H54 (cell line): ENCODE measurements around the gene PCDHGC3.

ENCODE experiments used
- DNase-seq: peaks from one replicate; pipeline ENCODE4 v3.0.0; 2011; ENCODE audit warnings: low spot score, mixed read lengths; ENCODE audit not compliant: insufficient read length
- FAIRE-seq: peaks from 3 replicates; lab custom pipeline; 2011; peaks lifted over from hg19 to GRCh38; lab: Jason Lieb, UNC
- POLR2A ChIP-seq: IDR thresholded peaks from 2 replicates; pipeline ENCODE4 v1.6.1; 2011; ENCODE audit warnings: low read depth, mild to moderate bottlenecking, low read length

PCDHGC3 gene

DNA sequence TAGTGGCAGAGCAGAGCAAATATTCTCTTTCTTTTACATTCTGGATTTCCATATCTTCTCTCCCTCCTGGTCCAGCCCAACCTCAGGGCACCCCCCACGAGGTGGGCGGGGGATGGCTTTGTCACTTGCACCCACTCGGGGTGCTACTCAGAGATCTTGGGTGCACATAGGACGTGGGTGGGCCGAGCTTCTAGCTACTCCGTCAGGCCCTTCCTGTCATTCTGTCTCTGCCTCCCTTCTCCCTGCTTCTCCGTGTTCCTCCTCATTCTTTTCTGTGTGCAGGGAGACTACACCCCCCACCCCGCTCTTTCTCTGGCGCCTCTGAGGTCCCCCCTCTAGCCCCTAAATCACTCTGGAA, 32.7 kb downstream of the PCDHGC3 start:
- FAIRE-seq, result no peak
- peak; percentile 35 for DNase-seq
- no peak for TF ChIP-seq POLR2A

DNA sequence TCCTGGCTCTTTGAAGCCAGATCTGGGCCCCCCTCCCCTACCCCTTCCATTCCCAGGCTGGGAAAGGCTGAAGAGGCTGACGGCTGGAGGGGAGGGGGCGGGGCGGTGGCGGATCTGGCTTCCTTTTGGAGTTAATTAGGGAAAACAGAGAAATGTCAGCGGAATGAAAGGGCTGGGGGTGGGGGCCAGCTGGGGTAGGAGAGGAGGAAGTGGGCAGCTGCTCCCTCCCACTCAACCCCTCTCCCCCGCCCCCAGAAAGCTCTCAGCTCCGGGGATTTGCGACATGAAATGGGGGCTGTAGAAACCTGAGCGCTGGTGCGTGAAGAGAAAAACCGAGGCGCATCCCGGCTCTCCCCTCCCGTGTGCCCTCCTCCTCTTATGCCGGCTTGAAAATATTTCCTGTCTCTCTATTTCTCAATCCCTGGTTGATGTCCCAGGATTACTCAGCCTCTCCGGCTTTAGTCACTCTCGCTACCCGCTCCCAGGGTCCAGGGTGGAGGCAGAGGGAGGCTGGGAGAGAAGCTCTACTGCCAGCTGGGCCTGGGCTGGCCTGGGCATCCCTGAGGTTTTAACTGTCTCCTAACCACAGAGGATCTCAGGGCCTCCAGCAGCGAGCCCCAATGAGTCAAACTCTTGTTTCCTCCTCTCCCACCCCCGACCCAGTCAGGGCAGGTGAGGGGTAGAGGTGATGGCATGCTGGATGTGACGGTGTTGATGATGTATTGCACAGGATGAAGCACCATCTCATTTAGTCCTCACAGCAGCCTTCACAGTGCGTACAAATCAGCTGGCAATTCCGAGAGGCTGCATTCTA, 33.2 kb downstream of the PCDHGC3 start:
- DNase-seq, result peak; percentile 94
- peak; percentile 29; the same call in 1 of the 2 replicates for TF ChIP-seq POLR2A
- no peak for FAIRE-seq

- TF ChIP-seq POLR2A, result no peak
- no peak for DNase-seq
- no peak for FAIRE-seq
Observed at GRCh38 chr5:141510160-141510559, 34.4 kb downstream of the PCDHGC3 start.

DNA sequence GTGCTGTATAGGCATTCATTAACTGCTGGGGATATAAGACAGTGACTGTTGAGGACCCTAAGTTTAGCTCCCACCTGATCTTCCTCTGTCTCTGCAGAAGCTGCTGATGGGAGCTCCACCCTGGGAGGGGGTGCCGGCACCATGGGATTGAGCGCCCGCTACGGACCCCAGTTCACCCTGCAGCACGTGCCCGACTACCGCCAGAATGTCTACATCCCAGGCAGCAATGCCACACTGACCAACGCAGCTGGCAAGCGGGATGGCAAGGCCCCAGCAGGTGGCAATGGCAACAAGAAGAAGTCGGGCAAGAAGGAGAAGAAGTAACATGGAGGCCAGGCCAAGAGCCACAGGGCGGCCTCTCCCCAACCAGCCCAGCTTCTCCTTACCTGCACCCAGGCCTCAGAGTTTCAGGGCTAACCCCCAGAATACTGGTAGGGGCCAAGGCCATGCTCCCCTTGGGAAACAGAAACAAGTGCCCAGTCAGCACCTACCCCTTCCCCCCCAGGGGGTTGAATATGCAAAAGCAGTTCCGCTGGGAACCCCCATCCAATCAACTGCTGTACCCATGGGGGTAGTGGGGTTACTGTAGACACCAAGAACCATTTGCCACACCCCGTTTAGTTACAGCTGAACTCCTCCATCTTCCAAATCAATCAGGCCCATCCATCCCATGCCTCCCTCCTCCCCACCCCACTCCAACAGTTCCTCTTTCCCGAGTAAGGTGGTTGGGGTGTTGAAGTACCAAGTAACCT, 35.3 kb downstream of the PCDHGC3 start:
- DNase-seq, result no peak
- no peak for FAIRE-seq
- no peak for TF ChIP-seq POLR2A

DNA sequence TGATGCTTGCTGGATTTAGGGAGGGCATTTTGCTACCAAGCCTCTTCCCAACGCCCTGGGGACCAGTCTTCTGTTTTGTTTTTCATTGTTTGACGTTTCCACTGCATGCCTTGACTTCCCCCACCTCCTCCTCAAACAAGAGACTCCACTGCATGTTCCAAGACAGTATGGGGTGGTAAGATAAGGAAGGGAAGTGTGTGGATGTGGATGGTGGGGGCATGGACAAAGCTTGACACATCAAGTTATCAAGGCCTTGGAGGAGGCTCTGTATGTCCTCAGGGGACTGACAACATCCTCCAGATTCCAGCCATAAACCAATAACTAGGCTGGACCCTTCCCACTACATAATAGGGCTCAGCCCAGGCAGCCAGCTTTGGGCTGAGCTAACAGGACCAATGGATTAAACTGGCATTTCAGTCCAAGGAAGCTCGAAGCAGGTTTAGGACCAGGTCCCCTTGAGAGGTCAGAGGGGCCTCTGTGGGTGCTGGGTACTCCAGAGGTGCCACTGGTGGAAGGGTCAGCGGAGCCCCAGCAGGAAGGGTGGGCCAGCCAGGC, 36.1 kb downstream of the PCDHGC3 start:
- DNase-seq (no peak), FAIRE-seq (no peak)
- no peak for TF ChIP-seq POLR2A

DNA sequence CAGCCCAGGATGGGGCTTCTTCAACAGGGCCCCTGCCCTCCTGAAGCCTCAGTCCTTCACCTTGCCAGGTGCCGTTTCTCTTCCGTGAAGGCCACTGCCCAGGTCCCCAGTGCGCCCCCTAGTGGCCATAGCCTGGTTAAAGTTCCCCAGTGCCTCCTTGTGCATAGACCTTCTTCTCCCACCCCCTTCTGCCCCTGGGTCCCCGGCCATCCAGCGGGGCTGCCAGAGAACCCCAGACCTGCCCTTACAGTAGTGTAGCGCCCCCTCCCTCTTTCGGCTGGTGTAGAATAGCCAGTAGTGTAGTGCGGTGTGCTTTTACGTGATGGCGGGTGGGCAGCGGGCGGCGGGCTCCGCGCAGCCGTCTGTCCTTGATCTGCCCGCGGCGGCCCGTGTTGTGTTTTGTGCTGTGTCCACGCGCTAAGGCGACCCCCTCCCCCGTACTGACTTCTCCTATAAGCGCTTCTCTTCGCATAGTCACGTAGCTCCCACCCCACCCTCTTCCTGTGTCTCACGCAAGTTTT, 36.7 kb downstream of the PCDHGC3 start:
- DNase-seq (no peak), FAIRE-seq (no peak)
- no peak for TF ChIP-seq POLR2A

- TF ChIP-seq POLR2A, result no peak
- no peak for DNase-seq
- no peak for FAIRE-seq
Observed at GRCh38 chr5:141512911-141513626, 37.3 kb downstream of the PCDHGC3 start.

GRCh38 chr5:141513627-141514329, 38.0 kb downstream of the PCDHGC3 start:
- 0 out of 2 replicates have a peak, but pooled peaks have one; percentile 22 for TF ChIP-seq POLR2A
- FAIRE-seq (no peak), DNase-seq (peak; percentile 59)

- no peak for DNase-seq
- TF ChIP-seq POLR2A, result no peak; the same call in 1 of the 2 replicates
- no peak for FAIRE-seq
Observed at GRCh38 chr5:141514330-141515133, 38.8 kb downstream of the PCDHGC3 start.

GRCh38 chr5:141515141-141515540, 39.4 kb downstream of the PCDHGC3 start:
- TF ChIP-seq POLR2A, result no peak
- DNase-seq (no peak), FAIRE-seq (no peak)

GRCh38 chr5:141515946-141516671, 40.3 kb downstream of the PCDHGC3 start:
- FAIRE-seq, result no peak
- TF ChIP-seq POLR2A, result no peak
- no peak for DNase-seq

DNA sequence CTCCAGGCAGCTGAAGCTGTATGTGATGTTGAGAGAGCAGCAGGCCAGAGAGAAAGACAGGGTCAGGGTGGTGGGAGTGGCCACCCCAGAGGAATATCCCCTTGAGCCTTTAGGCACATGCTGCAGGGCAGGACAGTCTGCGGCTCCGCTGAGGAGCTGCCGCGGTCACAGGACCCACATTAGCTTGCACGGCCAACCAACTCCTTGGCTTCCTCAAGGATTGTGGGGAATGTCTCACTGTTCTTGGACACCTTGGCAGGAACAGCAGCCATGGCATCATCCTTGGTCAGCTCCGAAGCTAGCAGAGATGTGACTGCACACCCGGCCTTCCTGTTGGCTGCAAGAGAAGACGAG, 40.9 kb downstream of the PCDHGC3 start:
- FAIRE-seq (no peak), DNase-seq (no peak)
- no peak for TF ChIP-seq POLR2A
